KBM-7 (cell line): ENCODE data around the gene OPRL1.

Experiments used
- DNase-seq: peaks from one replicate; pipeline ENCODE4 v3.0.0-alpha.2; 2015
- in situ Hi-C: fragments of 300-500 bp; cut with MboI; formaldehyde crosslinking; loops from 2 replicates; pipeline ENCODE4 v1.14.3; 2020; ENCODE audit warnings: low sequenced_read_pairs, low pct_unique_long_range_greater_than_20kb, mixed read lengths

Gene OPRL1

GRCh38 chr20:64146936-64147477 lies 67.1 kb downstream of the OPRL1 start:
- DNase-seq: no peak
- in situ Hi-C loops: no loop called here

- DNase-seq: no peak
- in situ Hi-C loops: no loop called here
Observed at GRCh38 chr20:64148581-64148980, 68.7 kb downstream of the OPRL1 start.

GRCh38 chr20:64149141-64149540 lies 69.3 kb downstream of the OPRL1 start:
- in situ Hi-C loops: no loop called here

GRCh38 chr20:64149809-64150560 lies 70.1 kb downstream of the OPRL1 start:
- in situ Hi-C loops: no loop called here

More at GRCh38 chr20:64149141-64149540, 69.3 kb downstream of the OPRL1 start:
- DNase-seq: no peak

More at GRCh38 chr20:64149809-64150560, 70.1 kb downstream of the OPRL1 start:
- no peak for DNase-seq
